Body of pancreas (tissue), 4 donors: ENCODE measurements around the gene FAM120B. TPM values are rescaled to one million over a fixed set of nuclear protein-coding genes. Genes with fewer than 3 reads are reported as not detected.

Experiments used
- ATAC-seq: fragments of 150-250 bp; one replicate; pipeline ENCODE4 v1.9.1; 2016
- DNase-seq, 4 donors: peaks; one replicate each; pipeline ENCODE4 v3.0.0-alpha.2; 2019
- H3K27ac ChIP-seq, 4 donors: fragments of 200-600 bp; sonication (generic); 1 replicate in 3 of 4; 2 replicates in 1 of 4; pipeline versions ENCODE4 v1.5.1 to v1.6.1; 2016 to 2019; ENCODE audit warnings: mild to moderate bottlenecking in 1 of 4, mixed read lengths in 1 of 4, moderate library complexity in 1 of 4
- H3K27me3 ChIP-seq, 2 donors: fragments of 200-600 bp; sonication (generic); one replicate each; pipeline ENCODE4 v1.6.0; 2016; ENCODE audit warnings: mild to moderate bottlenecking in 1 of 2
- H3K36me3 ChIP-seq, 2 donors: fragments of 200-600 bp; sonication (generic); replicated peaks in 1 of 2; 2 replicates each; pipeline ENCODE4 v1.5.1; 2016; ENCODE audit warnings: low read depth in 2 of 2; ENCODE audit not compliant: insufficient read depth in 1 of 2
- H3K4me1 ChIP-seq: fragments of 200-600 bp; sonication (generic); one replicate; pipeline ENCODE4 v1.6.0; 2016
- H3K4me3 ChIP-seq, 2 donors: fragments of 200-600 bp; sonication (generic); 1 replicate in 1 of 2; 2 replicates in 1 of 2; pipeline ENCODE4 v1.5.1; 2016 to 2019
- H3K9me3 ChIP-seq, 3 donors: fragments of 200-600 bp; sonication (generic); 1 replicate in 2 of 3; 2 replicates in 1 of 3; pipeline ENCODE4 v1.5.1; 2016
- CTCF ChIP-seq, 7 experiments: fragments of 450-650 bp in 4 of 7; fragments of 200-600 bp in 3 of 7; sonication (generic) in 3 of 7; IDR thresholded peaks; one replicate each; pipeline ENCODE4 v1.5.1; 2016 to 2019; ENCODE audit warnings: antibody characterized with exemption in 7 of 7
- POLR2A ChIP-seq, 3 donors: fragments of 450-650 bp; IDR thresholded peaks; one replicate each; pipeline ENCODE4 v1.6.1; 2016; ENCODE audit warnings: antibody characterized with exemption in 3 of 3, mild to moderate bottlenecking in 2 of 3
- WGBS, 2 donors: methylation state at CpG; one replicate each; pipeline ENCODE4 v1.1.5; 2017; 5-methylcytosine and 5-hydroxymethylcytosine counted together
- intact Hi-C: fragments of 100-400 bp; cut with DNase I; formaldehyde crosslinking; loops from one replicate; pipeline ENCODE4 v1.15.1; 2023
- total RNA-seq, 2 donors: library from RNA; depleted of rRNA; stranded (reverse); fragments of >200 nt; gene quantifications; one replicate each; pipeline ENCODE4 v1.1.0, GENCODE V29; 2016

Gene FAM120B
- total RNA-seq, 2 donors from 2014 or later, result 15.6 to 29.0 TPM

GRCh38 chr6:170276369-170277057 is 30.0 kb upstream of the FAM120B start:
- 80 to 90% methylated on average over 29 of the region's 29 CpGs for WGBS, 2 donors
- no peaks in the 10 kb centered on the region for H3K27me3 ChIP-seq
- H3K36me3 ChIP-seq, result no peaks in the 10 kb centered on the region
- intact Hi-C loops, result no loop called here
- H3K27ac ChIP-seq, result peak overlapping the region in 1 of 4 donors; percentile 23
- H3K4me3 ChIP-seq, result no peak overlapping the region
- DNase-seq (peak in 3 of 4 donors; percentile 34 to 48 (median 47)), ATAC-seq (peak; percentile 10)
- H3K4me1 ChIP-seq, result peaks cover 41% of the 10 kb centered on the region
- H3K9me3 ChIP-seq, result no peaks in the 10 kb centered on the region
- TF ChIP-seq CTCF (IDR thresholded peaks at IDR 0.05), result no peak
- no peak for TF ChIP-seq POLR2A (IDR thresholded peaks at IDR 0.05)

GRCh38 chr6:170277893-170278742 is 28.4 kb upstream of the FAM120B start:
- no peak overlapping the region for H3K4me3 ChIP-seq
- intact Hi-C loops, result no loop called here
- DNase-seq (no peak), ATAC-seq (no peak)
- 76 to 89% methylated on average over 8 of the region's 8 CpGs for WGBS, 2 donors
- no peaks in the 10 kb centered on the region for H3K9me3 ChIP-seq
- TF ChIP-seq CTCF (IDR thresholded peaks at IDR 0.05), result no peak
- TF ChIP-seq POLR2A (IDR thresholded peaks at IDR 0.05), result no peak
- H3K27ac ChIP-seq, result peak overlapping the region in 1 of 4 donors; percentile 2
- H3K36me3 ChIP-seq, result peaks cover 0 to 3% of the 10 kb centered on the region in 2 donors
- H3K27me3 ChIP-seq, result no peaks in the 10 kb centered on the region
- H3K4me1 ChIP-seq, result peaks cover 28% of the 10 kb centered on the region

- no peaks in the 10 kb centered on the region for H3K9me3 ChIP-seq
- intact Hi-C loops, result no loop called here
- DNase-seq, result no peak
- H3K36me3 ChIP-seq, result peaks cover 0 to 3% of the 10 kb centered on the region in 2 donors
- TF ChIP-seq POLR2A (IDR thresholded peaks at IDR 0.05) (no peak), CTCF (IDR thresholded peaks at IDR 0.05) (no peak)
- H3K4me3 ChIP-seq, result no peak overlapping the region
- WGBS, 2 donors, result 64 to 80% methylated on average over 9 of the region's 9 CpGs
- peaks cover 22% of the 10 kb centered on the region for H3K4me1 ChIP-seq
- H3K27ac ChIP-seq, result peak overlapping the region in 1 of 4 donors; percentile 2
- no peak for ATAC-seq
- H3K27me3 ChIP-seq, result no peaks in the 10 kb centered on the region
These were observed 27.8 kb upstream of the FAM120B start for GRCh38 chr6:170278743-170279094.

GRCh38 chr6:170279426-170279825 is 27.1 kb upstream of the FAM120B start:
- Histone ChIP-seq H3K27ac (peak overlapping the region; percentile 1 to 77 (median 62)), H3K4me1 (peaks cover 15% of the 10 kb centered on the region), H3K4me3 (no peak overlapping the region), H3K27me3 (no peaks in the 10 kb centered on the region), H3K9me3 (no peaks in the 10 kb centered on the region), H3K36me3 (peaks cover 0 to 8% of the 10 kb centered on the region in 2 donors)
- DNase-seq (no peak), ATAC-seq (no peak)
- TF ChIP-seq CTCF (IDR thresholded peaks at IDR 0.05), result no peak
- no peak for TF ChIP-seq POLR2A (IDR thresholded peaks at IDR 0.05)
- intact Hi-C loops, result no loop called here
- 64 to 82% methylated on average over 8 of the region's 8 CpGs for WGBS, 2 donors
